Testis (tissue), 2 donors: Measurements from ENCODE around the gene INPP1.
"Not testable (repeated sequence)": the region's sequence is repeated elsewhere in the genome, so short reads cannot be mapped to it uniquely, and the experiment has no call there.

ENCODE experiments used
- CTCF ChIP-seq, 3 experiments: fragments of 450-650 bp in 2 of 3; fragments of 200-600 bp in 1 of 3; sonication (generic) in 1 of 3; IDR thresholded peaks; one replicate each; pipeline ENCODE4 v1.5.1; 2016 to 2019; ENCODE audit warnings: antibody characterized with exemption in 3 of 3, mild to moderate bottlenecking in 2 of 3, moderate library complexity in 1 of 3
- POLR2A ChIP-seq: fragments of 450-650 bp; IDR thresholded peaks from one replicate; pipeline ENCODE4 v1.6.1; 2017; ENCODE audit warnings: antibody characterized with exemption, mild to moderate bottlenecking, moderate library complexity

DNA sequence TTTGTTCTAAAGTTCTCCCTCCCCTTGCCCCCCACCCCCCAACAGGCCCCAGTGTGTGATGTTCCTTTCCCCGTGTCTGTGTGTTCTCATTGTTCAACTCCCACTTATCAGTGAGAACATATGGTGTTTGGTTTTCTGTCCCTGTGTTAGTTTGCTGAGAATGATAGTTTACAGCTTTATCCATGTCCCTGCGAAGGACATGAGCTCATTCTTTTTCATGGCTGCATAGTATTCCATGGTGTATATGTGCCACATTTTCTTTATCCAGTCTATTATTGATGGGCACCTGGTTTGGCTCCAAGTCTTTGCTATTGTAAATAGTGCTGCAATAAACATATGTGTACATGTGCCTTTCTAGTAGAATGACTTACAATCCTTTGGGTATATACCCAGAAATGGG is 45.5 kb upstream of the INPP1 start:
- not testable (repeated sequence) for TF ChIP-seq CTCF (IDR thresholded peaks at IDR 0.05); POLR2A
